Measurements from ENCODE around the gene IQCH. TPM values are rescaled to one million over a fixed set of nuclear protein-coding genes. Genes with fewer than 3 reads are reported as not detected.

IQCH gene
- total and polyA plus RNA-seq, 4 donors = 2.4 to 9.0 (median 4.8) TPM

GRCh38 chr15:67307889-67308597, 53.5 kb downstream of the IQCH start:
- H3K27me3 ChIP-seq (ENCODE audit: control insufficient read depth, insufficient read depth, low read length) = no peaks in the 10 kb centered on the region
- H3K4me3 ChIP-seq (ENCODE audit: low read depth, low read length) = no peak overlapping the region
- 33% methylated on average over 4 of the region's 4 CpGs for WGBS (ENCODE audit: insufficient coverage)
- no peaks in the 10 kb centered on the region for H3K9me3 ChIP-seq (ENCODE audit: control insufficient read depth, insufficient read depth, low read length)
- no peaks in the 10 kb centered on the region for H3K36me3 ChIP-seq (ENCODE audit: control insufficient read depth, insufficient read depth, low read length)
- no peak overlapping the region for H3K27ac ChIP-seq (ENCODE audit: low read depth, low read length)
- H3K4me1 ChIP-seq (ENCODE audit: control insufficient read depth, insufficient read depth, low read length) = peaks cover 3% of the 10 kb centered on the region
- DNase-seq (ENCODE audit: low read depth in 4 of 6, low spot score in 6 of 6) = peak in 2 of 6 donors; percentile 44 to 85

GRCh38 chr15:67311731-67312130, 57.1 kb downstream of the IQCH start:
- no peak overlapping the region for H3K27ac ChIP-seq (ENCODE audit: low read depth, low read length)
- H3K4me1 ChIP-seq (ENCODE audit: control insufficient read depth, insufficient read depth, low read length) = peaks cover 3% of the 10 kb centered on the region
- no peaks in the 10 kb centered on the region for H3K27me3 ChIP-seq (ENCODE audit: control insufficient read depth, insufficient read depth, low read length)
- H3K9me3 ChIP-seq (ENCODE audit: control insufficient read depth, insufficient read depth, low read length) = no peaks in the 10 kb centered on the region
- WGBS (ENCODE audit: insufficient coverage) = no CpG with 5 or more reads among the region's 1 CpG
- no peaks in the 10 kb centered on the region for H3K36me3 ChIP-seq (ENCODE audit: control insufficient read depth, insufficient read depth, low read length)
- DNase-seq (ENCODE audit: low read depth in 4 of 6, low spot score in 6 of 6) = peak in 1 of 6 donors; percentile 68
- H3K4me3 ChIP-seq (ENCODE audit: low read depth, low read length) = no peak overlapping the region

DNA sequence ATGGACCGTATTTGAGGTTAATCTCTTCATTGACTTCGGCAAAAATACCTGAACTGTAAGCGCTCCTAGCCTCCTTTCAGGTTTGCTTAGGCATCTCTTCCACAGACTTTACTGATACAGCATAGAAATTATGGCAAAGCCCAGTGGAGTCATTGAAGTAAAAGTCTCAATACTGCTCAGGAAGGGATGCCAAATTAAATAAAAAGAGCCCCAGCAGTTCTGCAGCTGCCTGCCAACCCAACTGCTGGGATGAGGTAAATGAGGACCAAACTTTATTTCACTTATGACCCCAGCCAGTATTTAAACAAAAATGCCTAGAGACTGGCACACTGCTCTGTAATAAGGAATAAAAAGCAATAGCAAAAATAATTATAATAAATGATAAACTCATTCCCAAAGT, 65.4 kb downstream of the IQCH start:
- no peak overlapping the region for H3K4me3 ChIP-seq (ENCODE audit: low read depth, low read length)
- H3K27me3 ChIP-seq (ENCODE audit: control insufficient read depth, insufficient read depth, low read length) = no peaks in the 10 kb centered on the region
- H3K27ac ChIP-seq (ENCODE audit: low read depth, low read length) = no peak overlapping the region
- peak in 2 of 6 donors; percentile 25 to 81 for DNase-seq (ENCODE audit: low read depth in 4 of 6, low spot score in 6 of 6)
- WGBS (ENCODE audit: insufficient coverage) = 60% methylated on average over 1 of the region's 3 CpGs
- H3K4me1 ChIP-seq (ENCODE audit: control insufficient read depth, insufficient read depth, low read length) = no peaks in the 10 kb centered on the region
- H3K9me3 ChIP-seq (ENCODE audit: control insufficient read depth, insufficient read depth, low read length) = no peaks in the 10 kb centered on the region
- no peaks in the 10 kb centered on the region for H3K36me3 ChIP-seq (ENCODE audit: control insufficient read depth, insufficient read depth, low read length)

DNA sequence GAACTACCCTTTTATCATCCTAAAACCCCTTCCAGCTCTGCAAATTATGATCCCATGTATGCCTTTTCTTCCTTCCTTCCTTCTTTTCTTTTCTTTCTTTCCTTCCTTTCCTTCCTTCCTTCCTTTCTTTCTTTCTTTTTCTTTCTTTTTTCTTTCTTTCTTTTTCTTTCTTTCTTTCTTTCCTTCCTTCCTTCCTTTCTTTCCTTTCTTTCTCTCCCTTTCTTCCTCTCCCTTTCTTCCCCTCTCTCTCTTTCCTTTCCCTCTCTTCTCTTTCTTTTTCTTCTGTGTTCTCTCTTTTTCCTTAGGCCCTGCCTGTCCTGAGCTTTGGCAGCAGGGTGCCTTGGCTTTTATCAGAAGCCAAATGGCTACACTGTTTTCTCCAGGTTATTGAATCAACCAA, 66.8 kb downstream of the IQCH start:
- no peaks in the 10 kb centered on the region for H3K4me1 ChIP-seq (ENCODE audit: control insufficient read depth, insufficient read depth, low read length)
- H3K27ac ChIP-seq (ENCODE audit: low read depth, low read length) = no peak overlapping the region
- no peaks in the 10 kb centered on the region for H3K27me3 ChIP-seq (ENCODE audit: control insufficient read depth, insufficient read depth, low read length)
- no peaks in the 10 kb centered on the region for H3K9me3 ChIP-seq (ENCODE audit: control insufficient read depth, insufficient read depth, low read length)
- no peak for DNase-seq (ENCODE audit: low read depth in 4 of 6, low spot score in 6 of 6)
- no peaks in the 10 kb centered on the region for H3K36me3 ChIP-seq (ENCODE audit: control insufficient read depth, insufficient read depth, low read length)
- H3K4me3 ChIP-seq (ENCODE audit: low read depth, low read length) = no peak overlapping the region

DNA sequence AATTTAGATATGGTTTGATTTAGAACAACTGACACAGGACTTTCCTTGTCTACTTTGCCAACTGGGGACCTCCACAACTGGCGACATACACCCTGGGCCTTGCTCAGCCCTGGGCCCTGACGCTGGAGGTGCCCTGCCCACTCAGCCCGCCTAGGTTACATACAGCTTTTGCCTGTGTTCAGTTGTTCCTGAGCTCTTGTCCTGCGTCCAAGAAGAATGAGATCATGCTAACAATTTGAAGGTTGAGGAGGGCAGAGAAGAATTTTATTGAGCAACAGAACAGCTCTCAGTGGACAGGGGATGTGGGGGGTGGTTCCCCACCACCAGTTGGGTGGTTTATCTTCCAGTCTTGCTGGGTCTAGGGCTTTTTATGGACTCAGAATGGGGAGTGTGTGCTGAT, 67.9 kb downstream of the IQCH start:
- Histone ChIP-seq H3K36me3 (ENCODE audit: control insufficient read depth, insufficient read depth, low read length) (no peaks in the 10 kb centered on the region), H3K27me3 (ENCODE audit: control insufficient read depth, insufficient read depth, low read length) (no peaks in the 10 kb centered on the region), H3K4me1 (ENCODE audit: control insufficient read depth, insufficient read depth, low read length) (no peaks in the 10 kb centered on the region), H3K9me3 (ENCODE audit: control insufficient read depth, insufficient read depth, low read length) (no peaks in the 10 kb centered on the region), H3K27ac (ENCODE audit: low read depth, low read length) (no peak overlapping the region), H3K4me3 (ENCODE audit: low read depth, low read length) (no peak overlapping the region)
- WGBS (ENCODE audit: insufficient coverage) = 93% methylated on average over 4 of the region's 4 CpGs
- no peak for DNase-seq (ENCODE audit: low read depth in 4 of 6, low spot score in 6 of 6)

- Histone ChIP-seq H3K27me3 (ENCODE audit: control insufficient read depth, insufficient read depth, low read length) (no peaks in the 10 kb centered on the region), H3K4me1 (ENCODE audit: control insufficient read depth, insufficient read depth, low read length) (no peaks in the 10 kb centered on the region), H3K27ac (ENCODE audit: low read depth, low read length) (no peak overlapping the region), H3K4me3 (ENCODE audit: low read depth, low read length) (no peak overlapping the region), H3K36me3 (ENCODE audit: control insufficient read depth, insufficient read depth, low read length) (no peaks in the 10 kb centered on the region), H3K9me3 (ENCODE audit: control insufficient read depth, insufficient read depth, low read length) (no peaks in the 10 kb centered on the region)
- no peak for DNase-seq (ENCODE audit: low read depth in 4 of 6, low spot score in 6 of 6)
- no CpG with 5 or more reads among the region's 1 CpG for WGBS (ENCODE audit: insufficient coverage)
Observed at GRCh38 chr15:67327312-67327711, 72.7 kb downstream of the IQCH start.

- H3K27me3 ChIP-seq (ENCODE audit: control insufficient read depth, insufficient read depth, low read length) = no peaks in the 10 kb centered on the region
Observed at GRCh38 chr15:67327737-67328136, 73.2 kb downstream of the IQCH start.

DNA sequence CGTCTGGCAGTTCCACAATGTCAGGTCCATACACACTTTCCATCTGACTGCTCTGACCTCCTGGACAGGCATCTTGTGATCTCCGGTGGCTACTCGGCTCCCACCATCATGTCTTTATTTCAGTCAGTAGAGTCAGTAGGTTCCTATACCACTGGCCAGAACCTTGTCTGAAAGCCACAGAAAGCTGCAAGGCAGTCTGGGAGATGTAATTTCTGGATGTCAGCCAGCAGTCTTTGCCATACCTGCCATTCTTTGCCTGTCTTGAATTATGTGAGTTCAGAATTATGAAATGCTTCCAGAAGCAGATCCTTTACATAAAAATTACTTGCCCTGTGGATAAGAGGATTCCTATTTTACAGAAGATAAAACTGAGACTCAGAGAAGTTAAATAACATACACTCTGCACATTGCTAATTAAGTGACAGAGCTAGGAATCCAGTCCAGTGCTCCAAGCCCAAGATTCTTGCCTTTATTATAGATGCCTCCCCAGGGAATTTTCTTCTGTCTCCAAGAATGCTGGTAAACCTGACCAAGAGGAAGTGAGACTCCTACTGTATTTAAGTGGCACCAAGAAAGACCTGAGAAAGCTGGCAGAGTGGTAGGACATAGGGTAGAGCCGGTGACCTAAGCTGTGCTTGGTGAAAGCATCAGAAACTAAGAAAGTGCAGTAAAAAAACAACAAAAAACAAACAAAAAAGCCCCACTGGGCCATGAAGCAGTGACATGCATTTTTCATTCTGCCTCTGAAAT, 75.6 kb downstream of the IQCH start:
- no peaks in the 10 kb centered on the region for H3K36me3 ChIP-seq (ENCODE audit: control insufficient read depth, insufficient read depth, low read length)
- H3K27ac ChIP-seq (ENCODE audit: low read depth, low read length) = no peak overlapping the region
- 100% methylated on average over 1 of the region's 4 CpGs for WGBS (ENCODE audit: insufficient coverage)
- DNase-seq (ENCODE audit: low read depth in 4 of 6, low spot score in 6 of 6) = no peak
- no peak overlapping the region for H3K4me3 ChIP-seq (ENCODE audit: low read depth, low read length)
- no peaks in the 10 kb centered on the region for H3K9me3 ChIP-seq (ENCODE audit: control insufficient read depth, insufficient read depth, low read length)
- H3K27me3 ChIP-seq (ENCODE audit: control insufficient read depth, insufficient read depth, low read length) = no peaks in the 10 kb centered on the region
- H3K4me1 ChIP-seq (ENCODE audit: control insufficient read depth, insufficient read depth, low read length) = no peaks in the 10 kb centered on the region

More at GRCh38 chr15:67327737-67328136, 73.2 kb downstream of the IQCH start:
- Histone ChIP-seq H3K27ac (ENCODE audit: low read depth, low read length) (no peak overlapping the region), H3K4me1 (ENCODE audit: control insufficient read depth, insufficient read depth, low read length) (no peaks in the 10 kb centered on the region), H3K9me3 (ENCODE audit: control insufficient read depth, insufficient read depth, low read length) (no peaks in the 10 kb centered on the region), H3K4me3 (ENCODE audit: low read depth, low read length) (no peak overlapping the region), H3K36me3 (ENCODE audit: control insufficient read depth, insufficient read depth, low read length) (no peaks in the 10 kb centered on the region)
- no peak for DNase-seq (ENCODE audit: low read depth in 4 of 6, low spot score in 6 of 6)

- no peaks in the 10 kb centered on the region for H3K36me3 ChIP-seq (ENCODE audit: control insufficient read depth, insufficient read depth, low read length)
- H3K4me1 ChIP-seq (ENCODE audit: control insufficient read depth, insufficient read depth, low read length) = no peaks in the 10 kb centered on the region
- no peaks in the 10 kb centered on the region for H3K9me3 ChIP-seq (ENCODE audit: control insufficient read depth, insufficient read depth, low read length)
- no peak for DNase-seq (ENCODE audit: low read depth in 4 of 6, low spot score in 6 of 6)
- 67% methylated on average over 1 of the region's 1 CpG for WGBS (ENCODE audit: insufficient coverage)
- H3K27ac ChIP-seq (ENCODE audit: low read depth, low read length) = no peak overlapping the region
- H3K27me3 ChIP-seq (ENCODE audit: control insufficient read depth, insufficient read depth, low read length) = no peaks in the 10 kb centered on the region
- no peak overlapping the region for H3K4me3 ChIP-seq (ENCODE audit: low read depth, low read length)
Observed at GRCh38 chr15:67331676-67332075, 77.1 kb downstream of the IQCH start.

DNA sequence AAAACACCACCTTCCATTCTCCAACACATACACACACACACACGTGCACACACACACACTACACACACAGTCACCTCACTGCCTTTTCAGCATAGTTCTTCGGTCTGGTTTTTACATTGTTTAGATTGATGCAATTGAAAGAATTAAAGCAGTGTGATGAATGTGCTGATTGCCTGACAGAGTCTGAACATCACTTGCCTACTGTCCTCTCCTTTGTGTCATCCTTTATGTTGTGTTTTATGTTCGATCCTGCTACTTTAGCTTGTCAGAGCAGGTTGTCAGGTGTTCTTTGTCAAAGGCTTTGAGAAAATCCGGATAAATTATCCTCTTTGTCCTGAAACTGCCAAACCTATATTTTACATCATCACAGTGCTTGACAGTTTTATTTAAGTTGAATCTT, 80.4 kb downstream of the IQCH start:
- DNase-seq (ENCODE audit: low read depth in 4 of 6, low spot score in 6 of 6) = no peak
- no peaks in the 10 kb centered on the region for H3K36me3 ChIP-seq (ENCODE audit: control insufficient read depth, insufficient read depth, low read length)
- no CpG with 5 or more reads among the region's 4 CpGs for WGBS (ENCODE audit: insufficient coverage)
- no peak overlapping the region for H3K27ac ChIP-seq (ENCODE audit: low read depth, low read length)
- H3K9me3 ChIP-seq (ENCODE audit: control insufficient read depth, insufficient read depth, low read length) = no peaks in the 10 kb centered on the region
- H3K4me3 ChIP-seq (ENCODE audit: low read depth, low read length) = no peak overlapping the region
- H3K4me1 ChIP-seq (ENCODE audit: control insufficient read depth, insufficient read depth, low read length) = no peaks in the 10 kb centered on the region
- no peaks in the 10 kb centered on the region for H3K27me3 ChIP-seq (ENCODE audit: control insufficient read depth, insufficient read depth, low read length)

All from spinal cord (tissue), 10 donors.